Cardiac muscle cell (in vitro differentiated cells and primary cell): ENCODE measurements around the gene RIC3. TPM values are rescaled to one million over a fixed set of nuclear protein-coding genes. Genes with fewer than 3 reads are reported as not detected.
A peak's percentile ranks its signal among the peaks of the same experiment; 100 is the strongest.

ENCODE experiments used
- DNase-seq, 2 donors: peaks; one replicate each; pipeline versions ENCODE4 v3.0.0 to v3.0.0-alpha.2; 2010 to 2017; ENCODE audit warnings: low read depth in 1 of 2, low spot score in 1 of 2
- H3K27ac ChIP-seq: fragments of 200-600 bp; sonication (generic); 2 replicates; pipeline ENCODE4 v1.5.1; 2016
- H3K27me3 ChIP-seq: fragments of 200-600 bp; sonication (generic); 2 replicates; pipeline ENCODE4 v1.6.0; 2016; ENCODE audit warnings: control low read depth
- H3K36me3 ChIP-seq: fragments of 200-600 bp; sonication (generic); 2 replicates; pipeline ENCODE4 v1.5.1; 2016; ENCODE audit warnings: control low read depth
- H3K4me1 ChIP-seq: fragments of 200-600 bp; sonication (generic); 2 replicates; pipeline ENCODE4 v1.8.1; 2017; ENCODE audit warnings: low read depth, mild to moderate bottlenecking, mixed run types
- H3K4me3 ChIP-seq: fragments of 200-600 bp; sonication (generic); 2 replicates; pipeline ENCODE4 v1.5.1; 2016; ENCODE audit warnings: mild to moderate bottlenecking
- H3K9me3 ChIP-seq: fragments of 200-600 bp; sonication (generic); 2 replicates; pipeline ENCODE4 v1.5.1; 2017; ENCODE audit warnings: low read depth, mild to moderate bottlenecking, control low read depth
- CTCF ChIP-seq: IDR thresholded peaks from 2 replicates; pipeline ENCODE4 v1.5.1; 2012; ENCODE audit warnings: low read depth, mild to moderate bottlenecking, low read length
- polyA plus RNA-seq: library from polyadenylated mRNA; unstranded; fragments of >200 nt; fragmentation: Nextera tagmentation; extraction: Ambion mirVana; gene quantifications from 2 replicates; pipeline ENCODE4 v1.2.1, GENCODE V29; 2016
- total RNA-seq: library from RNA; depleted of rRNA; stranded (reverse); fragments of >200 nt; gene quantifications from 2 replicates; pipeline ENCODE4 v1.2.3, GENCODE V29; 2016

The RIC3 gene
- total and polyA plus RNA-seq, 2 experiments from 2014 or later, result 14.3 to 22.1 TPM

DNA sequence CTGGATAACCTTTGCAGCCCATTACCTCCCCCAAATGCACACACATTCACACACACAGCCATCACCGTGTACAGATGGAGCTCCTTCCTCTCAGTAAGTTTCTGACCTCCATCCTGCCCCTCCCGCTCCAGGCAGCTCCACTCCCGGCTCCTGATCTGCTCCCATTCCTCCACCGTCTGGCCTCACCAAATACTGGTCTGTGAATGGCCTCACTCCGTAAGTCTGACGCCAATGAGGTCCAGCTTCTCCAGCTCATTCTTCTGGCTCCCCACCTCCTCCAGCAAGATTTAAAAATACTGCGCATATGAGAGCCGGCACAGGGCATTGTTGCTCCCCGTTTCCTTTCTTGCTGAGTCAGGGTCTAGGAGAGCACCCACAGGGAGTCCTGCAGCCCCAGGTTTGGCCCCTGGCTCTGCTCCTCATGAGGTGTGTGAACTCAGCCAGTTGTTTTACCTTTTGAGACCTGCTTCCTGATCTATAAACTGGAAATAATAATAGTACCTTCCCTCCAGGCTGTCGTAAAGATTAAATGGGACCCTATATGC is 101.8 kb downstream of the RIC3 start:
- no peak overlapping the region for H3K27ac ChIP-seq
- no peaks in the 10 kb centered on the region for H3K27me3 ChIP-seq
- no peaks in the 10 kb centered on the region for H3K36me3 ChIP-seq
- H3K4me3 ChIP-seq, result no peak overlapping the region
- H3K4me1 ChIP-seq, result peaks cover 4% of the 10 kb centered on the region
- DNase-seq, result peak in 1 of 2 donors; percentile 24
- H3K9me3 ChIP-seq, result no peaks in the 10 kb centered on the region
- TF ChIP-seq CTCF, result no peak

DNA sequence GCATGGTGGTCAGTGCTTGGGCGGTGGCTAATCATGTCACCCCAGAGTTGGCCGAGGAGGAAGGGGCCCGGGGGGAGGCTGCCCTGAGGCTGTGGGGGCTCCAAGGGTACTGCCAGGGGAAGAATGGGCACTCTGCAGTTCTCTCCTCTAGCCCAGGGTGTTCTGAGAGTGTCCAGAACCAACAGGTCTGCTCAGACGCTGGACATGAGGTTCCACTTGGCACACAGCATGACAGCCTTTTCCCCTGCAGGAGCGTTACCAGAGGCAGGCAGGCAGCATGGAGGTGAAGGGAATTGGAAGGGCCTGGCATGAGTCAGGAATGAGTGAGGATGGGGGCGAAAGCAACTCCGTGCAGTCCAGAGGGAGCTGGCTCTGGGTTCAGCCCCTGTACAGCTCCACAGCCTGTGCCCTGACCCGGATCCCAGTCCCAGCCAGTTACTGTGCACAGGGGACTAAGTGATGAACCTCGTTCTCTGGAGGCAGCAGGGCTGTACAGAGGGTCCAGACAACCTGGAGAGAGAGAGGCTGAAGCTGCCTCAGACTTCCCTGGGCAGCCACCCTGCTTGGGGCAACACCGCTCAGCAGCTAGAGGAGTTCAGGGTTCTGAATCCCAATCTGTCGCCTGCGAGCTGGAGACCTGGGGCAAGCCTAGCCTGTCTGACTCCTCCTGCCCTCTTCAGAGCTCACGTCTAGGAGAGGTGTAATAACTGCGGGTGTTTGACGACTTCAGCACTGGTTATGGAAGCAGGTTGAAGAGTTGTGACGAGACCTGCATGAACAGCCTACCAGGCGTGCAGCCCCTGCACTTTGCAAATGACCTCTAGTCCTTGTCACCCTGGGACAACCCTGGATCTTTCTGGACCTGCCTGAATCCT is 102.6 kb downstream of the RIC3 start:
- Histone ChIP-seq H3K4me1 (peaks cover 4% of the 10 kb centered on the region), H3K9me3 (no peaks in the 10 kb centered on the region), H3K27me3 (no peaks in the 10 kb centered on the region), H3K4me3 (no peak overlapping the region), H3K36me3 (no peaks in the 10 kb centered on the region), H3K27ac (no peak overlapping the region)
- TF ChIP-seq CTCF, result no peak
- no peak for DNase-seq

GRCh38 chr11:8065031-8065430 is 103.8 kb downstream of the RIC3 start:
- no peaks in the 10 kb centered on the region for H3K36me3 ChIP-seq
- no peak overlapping the region for H3K4me3 ChIP-seq
- no peak for DNase-seq
- H3K27ac ChIP-seq, result no peak overlapping the region
- TF ChIP-seq CTCF, result no peak
- H3K9me3 ChIP-seq, result no peaks in the 10 kb centered on the region
- no peaks in the 10 kb centered on the region for H3K27me3 ChIP-seq
- peaks cover 4% of the 10 kb centered on the region for H3K4me1 ChIP-seq

GRCh38 chr11:8063324-8063723 is 105.5 kb downstream of the RIC3 start:
- H3K36me3 ChIP-seq, result no peaks in the 10 kb centered on the region
- no peak for TF ChIP-seq CTCF
- H3K4me1 ChIP-seq, result no peaks in the 10 kb centered on the region
- no peak overlapping the region for H3K27ac ChIP-seq
- peak in 1 of 2 donors; percentile 65 for DNase-seq
- no peaks in the 10 kb centered on the region for H3K9me3 ChIP-seq
- no peaks in the 10 kb centered on the region for H3K27me3 ChIP-seq
- no peak overlapping the region for H3K4me3 ChIP-seq

GRCh38 chr11:8062781-8063257 is 106.0 kb downstream of the RIC3 start:
- no peak for TF ChIP-seq CTCF
- no peak overlapping the region for H3K27ac ChIP-seq
- H3K9me3 ChIP-seq, result no peaks in the 10 kb centered on the region
- DNase-seq, result no peak
- H3K36me3 ChIP-seq, result no peaks in the 10 kb centered on the region
- no peaks in the 10 kb centered on the region for H3K27me3 ChIP-seq
- no peaks in the 10 kb centered on the region for H3K4me1 ChIP-seq
- no peak overlapping the region for H3K4me3 ChIP-seq
